Mucosa of rectum (tissue), 2 donors: Measurements from ENCODE around the gene NINL.

Source experiments
- H3K27ac ChIP-seq, 2 donors: one replicate each; pipeline ENCODE4 v1.7.0; 2013; ENCODE audit warnings: inconsistent platforms in 2 of 2, low read depth in 2 of 2, low read length in 2 of 2
- H3K27me3 ChIP-seq, 2 donors: one replicate each; pipeline ENCODE4 v1.7.0; 2013; ENCODE audit warnings: low read length in 2 of 2; ENCODE audit not compliant: control insufficient read depth in 2 of 2, insufficient read depth in 2 of 2
- H3K36me3 ChIP-seq, 2 donors: one replicate each; pipeline ENCODE4 v1.7.0; 2013; ENCODE audit warnings: low read length in 2 of 2; ENCODE audit not compliant: control insufficient read depth in 2 of 2, insufficient read depth in 2 of 2
- H3K4me1 ChIP-seq, 2 donors: one replicate each; pipeline ENCODE4 v1.7.0; 2013; ENCODE audit warnings: low read length in 2 of 2, mild to moderate bottlenecking in 1 of 2; ENCODE audit not compliant: control insufficient read depth in 2 of 2, insufficient read depth in 2 of 2
- H3K4me3 ChIP-seq, 2 donors: one replicate each; pipeline ENCODE4 v1.7.0; 2013; ENCODE audit warnings: low read length in 2 of 2
- H3K9ac ChIP-seq, 2 donors: one replicate each; pipeline ENCODE4 v1.7.0; 2013; ENCODE audit warnings: low read length in 2 of 2, low read depth in 1 of 2, mild to moderate bottlenecking in 1 of 2
- H3K9me3 ChIP-seq, 2 donors: one replicate each; pipeline ENCODE4 v1.7.0; 2013; ENCODE audit warnings: low read length in 2 of 2; ENCODE audit not compliant: control insufficient read depth in 2 of 2
- donor health status: healthy.
- donor health status: Normal muscosa, but diverticular disease.

The NINL gene

DNA sequence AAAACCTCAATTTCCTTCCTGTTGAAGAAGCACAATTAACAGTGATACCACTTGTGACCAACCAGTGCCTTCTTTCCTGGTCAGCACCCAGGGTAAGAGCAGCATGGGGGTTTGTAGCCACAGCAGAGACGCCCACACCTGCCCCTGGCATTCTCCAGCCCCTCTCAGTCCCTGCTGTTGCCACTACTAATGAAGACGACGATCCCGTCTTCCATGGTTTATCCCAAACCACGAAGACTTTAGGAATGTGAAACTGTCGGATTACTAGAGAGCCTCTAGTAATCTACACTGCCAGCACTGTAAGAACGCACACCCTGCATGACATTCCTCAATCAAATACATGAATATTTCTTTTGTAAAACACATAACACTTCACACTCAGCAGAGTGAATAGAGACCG, 117.9 kb downstream of the NINL start:
- H3K27me3 ChIP-seq = no peaks in the 10 kb centered on the region
- H3K9me3 ChIP-seq = no peaks in the 10 kb centered on the region
- no peak overlapping the region for H3K27ac ChIP-seq
- H3K4me1 ChIP-seq = no peaks in the 10 kb centered on the region
- no peak overlapping the region for H3K4me3 ChIP-seq
- H3K36me3 ChIP-seq = no peaks in the 10 kb centered on the region
- no peak overlapping the region for H3K9ac ChIP-seq

DNA sequence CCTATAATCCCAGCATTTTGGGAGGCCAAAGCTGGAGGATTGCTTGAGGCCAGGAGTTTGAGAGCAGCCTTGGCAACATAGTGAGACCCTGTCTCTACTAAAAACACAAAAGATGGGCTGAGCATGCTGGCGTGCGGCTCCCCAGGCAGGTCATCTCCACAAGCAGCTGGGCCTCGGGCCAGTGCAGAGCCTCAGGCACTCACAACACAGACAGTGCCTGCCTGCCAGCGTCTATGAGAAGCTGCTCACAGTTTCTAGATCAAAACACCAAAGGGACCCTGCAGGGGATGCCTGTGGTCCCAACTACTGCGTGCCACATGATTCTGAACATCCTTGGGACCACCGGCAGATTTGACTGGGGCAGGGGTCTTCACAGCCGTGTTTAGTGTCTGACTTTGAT, 118.5 kb downstream of the NINL start:
- Histone ChIP-seq H3K4me1 (no peaks in the 10 kb centered on the region), H3K27me3 (no peaks in the 10 kb centered on the region), H3K4me3 (no peak overlapping the region), H3K36me3 (no peaks in the 10 kb centered on the region), H3K9ac (no peak overlapping the region), H3K9me3 (no peaks in the 10 kb centered on the region), H3K27ac (no peak overlapping the region)

DNA sequence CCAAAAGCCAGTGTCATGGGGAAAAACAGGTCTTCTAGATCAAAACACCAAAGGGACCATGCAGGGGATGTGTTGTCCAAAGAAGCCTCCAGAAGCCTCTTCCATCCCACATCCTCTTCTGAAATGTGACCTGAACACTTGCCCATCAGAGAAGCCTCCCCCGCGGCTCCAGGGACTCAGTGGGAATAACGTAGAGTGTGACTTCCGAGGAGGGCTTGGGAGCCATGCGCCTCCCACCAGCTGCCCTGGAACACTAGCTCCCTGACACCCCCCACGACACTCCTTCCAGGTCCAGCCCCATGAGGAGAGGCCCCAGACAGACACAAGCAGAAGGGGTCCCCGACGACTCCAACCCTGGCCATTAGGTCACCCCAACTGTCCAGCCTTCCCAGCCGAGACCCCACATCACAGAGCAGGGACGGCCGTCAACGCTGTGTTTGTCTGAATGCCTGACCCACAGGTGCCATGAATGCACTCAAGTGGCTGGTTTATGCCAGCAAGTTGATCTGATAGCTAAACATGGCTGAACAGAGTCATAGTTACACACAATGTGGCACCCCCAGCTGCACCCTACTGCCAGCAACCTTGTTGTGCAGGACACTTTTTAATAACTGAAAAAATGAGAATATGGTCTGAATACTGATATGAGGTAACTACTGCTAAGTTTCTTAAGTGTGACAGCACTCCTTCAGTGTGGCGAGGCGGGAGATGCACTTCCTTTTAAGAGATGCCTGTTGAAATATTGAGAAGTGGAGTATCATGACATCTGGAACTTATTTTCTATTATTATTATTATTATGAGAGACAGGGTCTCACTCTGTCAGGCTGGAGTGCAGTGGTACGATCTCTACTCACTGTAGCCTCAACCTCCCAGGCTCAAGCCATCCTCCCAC, 119.8 kb downstream of the NINL start:
- no peak overlapping the region for H3K27ac ChIP-seq
- H3K4me1 ChIP-seq = no peaks in the 10 kb centered on the region
- no peaks in the 10 kb centered on the region for H3K9me3 ChIP-seq
- H3K9ac ChIP-seq = no peak overlapping the region
- no peak overlapping the region for H3K4me3 ChIP-seq
- H3K36me3 ChIP-seq = no peaks in the 10 kb centered on the region
- no peaks in the 10 kb centered on the region for H3K27me3 ChIP-seq

DNA sequence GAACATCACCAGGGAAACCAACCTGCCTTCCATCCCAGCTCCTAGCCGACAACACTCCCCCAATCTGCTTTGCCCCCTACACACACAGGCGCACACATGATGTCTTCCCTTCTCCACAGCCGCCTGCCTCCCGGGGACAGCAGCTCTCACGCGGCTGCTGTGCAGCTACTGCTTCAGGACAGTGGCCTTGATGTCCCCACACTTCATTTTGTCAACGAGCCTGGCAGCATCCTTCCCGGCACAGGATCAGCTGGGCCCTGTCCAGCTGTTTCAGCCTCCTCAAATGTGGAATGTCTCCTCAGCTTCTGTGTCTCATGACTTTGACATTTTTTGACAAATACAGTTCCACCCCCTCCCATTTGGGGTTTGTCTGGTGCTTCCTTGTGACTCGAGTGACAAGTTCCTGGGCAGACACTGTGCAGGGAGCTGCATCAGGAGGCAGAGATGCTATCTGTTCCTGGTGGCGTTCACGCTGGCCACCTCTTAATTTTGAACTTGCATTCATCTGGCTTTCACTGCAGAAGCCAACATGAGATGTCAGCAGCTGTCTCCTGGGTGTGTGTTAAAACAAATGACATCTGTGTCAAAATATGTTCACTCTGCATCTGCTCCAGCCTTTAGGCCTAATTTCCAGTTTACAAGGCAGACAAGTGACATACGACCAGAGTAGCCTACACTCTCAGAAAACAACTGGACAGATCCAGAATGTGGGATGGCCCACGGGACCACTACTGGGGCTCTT, 120.7 kb downstream of the NINL start:
- Histone ChIP-seq H3K27me3 (no peaks in the 10 kb centered on the region), H3K9ac (no peak overlapping the region), H3K36me3 (no peaks in the 10 kb centered on the region), H3K9me3 (no peaks in the 10 kb centered on the region), H3K4me3 (no peak overlapping the region), H3K27ac (no peak overlapping the region), H3K4me1 (no peaks in the 10 kb centered on the region)

DNA sequence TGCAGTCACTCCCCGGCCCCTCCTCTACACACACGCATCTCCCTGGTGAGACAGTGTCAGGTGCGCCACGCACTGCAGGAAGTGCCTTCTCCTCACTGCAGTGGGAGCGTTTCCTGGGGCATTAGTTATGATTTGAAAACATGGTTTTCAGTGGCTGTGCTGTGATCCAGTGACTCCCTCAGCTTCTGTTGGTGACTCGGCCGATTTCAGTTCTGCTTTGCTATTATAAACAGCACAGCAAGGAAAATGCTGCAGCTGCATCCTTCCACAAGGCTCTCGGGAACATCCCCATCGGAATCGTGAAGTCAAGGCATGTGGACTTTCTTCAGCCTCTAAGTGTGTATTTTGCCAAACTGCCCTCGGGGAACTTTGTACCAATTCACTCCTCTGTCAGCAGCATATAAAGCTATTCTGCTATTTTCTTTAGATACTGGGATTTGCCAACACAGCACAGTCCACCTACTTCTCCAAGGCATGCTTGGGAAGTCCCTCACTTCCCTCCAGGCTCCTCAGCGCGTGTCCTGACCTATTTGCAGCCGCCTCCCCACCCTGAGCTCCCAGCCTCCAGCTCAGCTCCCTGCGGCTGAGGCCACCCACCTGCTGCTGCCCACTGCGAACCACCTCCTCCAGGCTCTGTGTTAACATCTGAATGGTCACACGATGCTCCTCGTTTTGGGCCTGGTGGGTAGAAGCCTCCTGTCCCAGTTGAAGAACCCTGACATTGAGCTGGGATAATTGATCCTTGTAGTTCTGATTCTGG, 123.4 kb downstream of the NINL start:
- H3K27ac ChIP-seq = peak overlapping the region in 1 of 2 donors; percentile 23
- H3K4me1 ChIP-seq = no peaks in the 10 kb centered on the region
- H3K9me3 ChIP-seq = no peaks in the 10 kb centered on the region
- no peak overlapping the region for H3K4me3 ChIP-seq
- no peaks in the 10 kb centered on the region for H3K27me3 ChIP-seq
- no peak overlapping the region for H3K9ac ChIP-seq
- H3K36me3 ChIP-seq = no peaks in the 10 kb centered on the region

DNA sequence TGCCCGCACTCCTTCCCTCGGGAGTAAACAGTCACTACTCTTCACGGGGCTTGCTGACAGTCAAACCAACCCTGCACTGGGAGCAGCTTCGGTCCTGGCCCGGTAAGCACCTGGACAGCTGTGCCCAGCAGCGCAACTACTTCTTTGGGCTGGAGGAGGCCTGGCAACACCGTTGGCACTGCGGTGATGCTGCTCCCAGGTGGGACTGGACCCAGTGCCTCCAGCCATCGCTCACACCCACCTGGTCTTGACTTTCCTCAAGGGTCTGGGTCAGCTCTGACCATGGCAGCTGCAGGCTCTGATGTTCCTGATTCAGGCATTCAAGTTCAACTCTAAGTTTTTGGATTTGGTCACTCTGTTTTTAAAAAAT, 124.1 kb downstream of the NINL start:
- H3K27me3 ChIP-seq = no peaks in the 10 kb centered on the region
- no peaks in the 10 kb centered on the region for H3K36me3 ChIP-seq
- H3K27ac ChIP-seq = no peak overlapping the region
- H3K9me3 ChIP-seq = no peaks in the 10 kb centered on the region
- H3K4me1 ChIP-seq = no peaks in the 10 kb centered on the region
- H3K4me3 ChIP-seq = no peak overlapping the region
- no peak overlapping the region for H3K9ac ChIP-seq

DNA sequence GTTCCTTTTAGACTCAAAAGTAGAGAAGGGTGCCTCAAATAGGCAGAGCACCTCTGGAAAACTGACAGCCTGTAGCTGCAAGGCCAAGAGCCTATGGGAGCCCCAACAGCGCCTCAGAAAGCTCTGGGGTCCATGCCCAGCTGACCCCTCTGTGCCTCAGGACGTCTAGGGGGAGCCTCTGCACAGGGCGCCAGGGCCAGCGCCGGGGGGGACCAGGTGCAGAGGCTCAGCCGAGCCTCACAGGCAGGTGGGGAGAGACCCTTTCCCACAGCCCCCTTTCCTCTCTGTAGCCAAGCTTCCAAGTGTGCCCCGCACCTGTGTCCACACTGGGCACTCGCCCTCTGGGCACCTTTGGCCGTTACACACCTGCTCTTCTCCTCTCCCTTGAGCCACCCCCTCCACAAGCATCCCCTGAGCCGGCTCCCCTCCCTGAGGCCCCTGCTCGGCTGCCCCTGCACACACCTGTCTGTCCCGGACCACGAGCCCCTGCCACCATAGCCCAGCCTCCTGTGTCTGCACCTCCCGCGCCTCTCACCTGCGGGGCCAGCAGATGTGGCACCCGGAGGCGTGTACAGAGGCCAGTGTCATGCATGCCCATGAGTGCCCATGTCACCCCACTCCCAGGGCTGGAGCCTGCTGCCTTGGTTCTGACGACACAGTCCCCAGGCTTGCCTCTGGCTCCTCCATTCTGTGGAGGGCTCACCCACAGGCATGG, 124.6 kb downstream of the NINL start:
- Histone ChIP-seq H3K27me3 (no peaks in the 10 kb centered on the region), H3K9ac (no peak overlapping the region), H3K9me3 (no peaks in the 10 kb centered on the region), H3K27ac (no peak overlapping the region), H3K36me3 (no peaks in the 10 kb centered on the region), H3K4me3 (no peak overlapping the region), H3K4me1 (no peaks in the 10 kb centered on the region)

DNA sequence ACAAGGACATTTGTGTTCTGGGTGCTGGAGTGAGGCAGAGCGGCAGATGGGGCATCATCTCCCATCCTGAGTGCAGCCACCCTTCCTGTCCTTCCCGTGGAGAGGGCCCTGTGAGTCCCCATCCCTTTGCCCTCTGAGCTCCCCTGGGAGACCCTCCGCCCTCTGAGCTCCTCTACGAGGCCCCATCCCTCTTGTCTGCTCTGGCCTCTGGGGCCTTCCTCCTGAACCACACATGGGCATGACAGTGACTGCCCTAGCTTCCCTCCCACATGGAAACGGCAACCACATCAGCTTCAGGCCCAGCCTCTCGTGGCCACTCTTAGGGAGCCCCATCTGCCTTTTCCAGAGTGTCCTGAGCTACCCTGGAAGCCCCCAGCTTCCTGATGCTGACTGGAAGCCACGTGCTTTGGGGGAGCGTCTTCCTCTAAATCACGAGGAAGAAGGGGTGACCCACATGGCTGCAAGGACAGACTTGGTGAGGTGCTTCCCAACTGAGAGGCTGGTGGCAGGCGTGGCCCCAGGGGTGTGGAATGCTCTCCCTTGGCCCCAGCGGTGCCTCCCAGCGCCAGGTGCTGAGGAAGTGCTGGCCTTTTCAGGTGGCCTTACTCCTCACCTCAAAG, 125.3 kb downstream of the NINL start:
- H3K27ac ChIP-seq = no peak overlapping the region
- no peak overlapping the region for H3K4me3 ChIP-seq
- H3K36me3 ChIP-seq = no peaks in the 10 kb centered on the region
- no peaks in the 10 kb centered on the region for H3K9me3 ChIP-seq
- H3K4me1 ChIP-seq = no peaks in the 10 kb centered on the region
- H3K9ac ChIP-seq = no peak overlapping the region
- no peaks in the 10 kb centered on the region for H3K27me3 ChIP-seq

DNA sequence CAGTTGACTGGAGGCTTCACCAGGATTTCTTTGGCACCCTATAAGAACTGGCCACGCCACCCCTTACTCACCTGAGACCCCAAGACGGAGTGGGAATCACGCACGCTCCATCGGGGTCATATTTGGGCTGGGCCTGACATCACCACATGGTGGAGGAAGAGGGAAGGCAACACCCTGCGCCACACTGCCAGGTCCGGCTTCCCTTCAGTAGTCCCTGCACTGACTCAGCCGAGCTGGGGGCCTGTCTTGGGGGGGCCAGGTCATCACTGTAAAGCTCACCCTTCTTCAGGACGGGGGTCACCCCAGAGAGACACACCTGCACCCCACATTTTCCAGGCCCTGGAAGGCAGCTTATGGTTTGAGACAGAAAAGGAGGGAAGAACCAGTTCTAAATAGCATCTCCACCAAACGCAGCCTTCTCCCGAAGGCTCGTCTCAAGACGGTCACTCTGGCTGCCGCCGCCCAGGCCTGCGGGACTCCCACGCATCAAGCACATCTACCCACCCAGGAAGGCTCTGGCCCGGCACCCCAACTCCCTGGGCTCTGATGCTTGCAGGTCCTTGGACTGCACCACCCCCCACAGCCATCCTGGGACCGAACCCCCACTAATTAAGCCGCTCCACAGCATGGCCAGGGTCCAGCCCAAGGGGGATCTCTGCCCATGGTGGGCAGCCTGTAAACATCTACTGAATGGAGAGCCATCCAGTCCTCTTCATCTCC, 126.1 kb downstream of the NINL start:
- Histone ChIP-seq H3K4me1 (no peaks in the 10 kb centered on the region), H3K9me3 (no peaks in the 10 kb centered on the region), H3K27me3 (no peaks in the 10 kb centered on the region), H3K4me3 (no peak overlapping the region), H3K27ac (no peak overlapping the region), H3K9ac (no peak overlapping the region), H3K36me3 (peaks cover 0 to 1% of the 10 kb centered on the region in 2 donors)
